GM18519 (cell line): ENCODE measurements around the gene NOTCH3.

Source experiments
- ATAC-seq: cut with Tn5 transposase; IDR thresholded peaks from one replicate; pipeline ENCODE4 v1.9.1; 2021; ENCODE audit warnings: mild to moderate bottlenecking, moderate library complexity; ENCODE audit not compliant: unreplicated experiment, low FRiP score

The NOTCH3 gene

GRCh38 chr19:15198951-15199660 lies 1.7 kb downstream of the NOTCH3 start:
- no peak for ATAC-seq

DNA sequence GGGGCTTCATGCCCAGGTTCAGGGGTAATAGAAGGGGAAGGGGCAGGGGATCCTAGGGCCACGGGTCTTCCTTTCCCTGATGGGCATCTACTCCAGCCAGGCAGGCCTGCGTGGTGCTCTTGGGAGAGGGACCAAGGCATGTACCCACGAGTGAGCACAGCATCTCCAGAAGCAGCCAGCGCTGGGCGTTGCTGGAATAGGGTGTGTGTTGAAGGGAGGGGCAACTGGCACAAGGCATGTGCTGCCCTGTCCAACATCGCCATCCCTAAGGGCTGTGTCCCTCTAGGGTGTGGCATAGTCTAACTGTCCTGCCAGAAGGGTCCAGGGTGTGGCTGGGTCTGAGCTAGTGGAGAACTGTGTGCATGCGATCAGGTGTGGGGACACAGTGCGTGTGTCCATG lies 2.9 kb downstream of the NOTCH3 start:
- no peak for ATAC-seq

DNA sequence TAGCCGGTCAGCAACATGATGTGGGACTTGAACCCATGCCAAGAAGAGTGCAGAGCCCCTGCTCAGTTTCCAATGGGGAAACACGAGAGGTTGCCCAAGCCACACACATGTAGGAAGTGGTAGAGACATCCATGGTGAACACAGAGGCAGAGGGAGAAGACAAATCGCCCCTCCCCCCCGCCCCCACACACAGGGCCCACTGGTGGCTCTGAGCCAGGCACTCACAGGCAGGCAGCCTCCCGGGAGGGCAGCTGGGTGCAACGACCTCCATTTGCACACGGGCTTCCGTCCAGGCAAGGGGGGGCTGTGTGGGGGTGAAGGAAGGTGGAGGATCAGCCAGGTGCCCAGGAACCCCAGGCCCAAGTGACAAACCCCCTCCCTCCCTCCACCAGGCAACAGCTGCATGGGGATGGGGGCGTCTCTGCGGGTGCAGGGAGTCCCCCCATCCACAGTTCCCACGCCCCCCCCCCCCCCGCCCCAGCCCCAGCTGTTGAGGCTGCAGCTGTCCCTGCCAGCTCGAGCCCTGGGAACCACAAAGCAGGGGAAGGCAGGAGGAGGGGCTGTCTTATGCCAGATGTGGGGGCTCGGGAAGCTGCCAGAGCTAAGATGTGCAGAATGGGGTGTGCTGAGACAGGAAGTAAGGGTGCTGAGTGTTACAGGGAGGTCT lies 3.4 kb downstream of the NOTCH3 start:
- no peak for ATAC-seq

DNA sequence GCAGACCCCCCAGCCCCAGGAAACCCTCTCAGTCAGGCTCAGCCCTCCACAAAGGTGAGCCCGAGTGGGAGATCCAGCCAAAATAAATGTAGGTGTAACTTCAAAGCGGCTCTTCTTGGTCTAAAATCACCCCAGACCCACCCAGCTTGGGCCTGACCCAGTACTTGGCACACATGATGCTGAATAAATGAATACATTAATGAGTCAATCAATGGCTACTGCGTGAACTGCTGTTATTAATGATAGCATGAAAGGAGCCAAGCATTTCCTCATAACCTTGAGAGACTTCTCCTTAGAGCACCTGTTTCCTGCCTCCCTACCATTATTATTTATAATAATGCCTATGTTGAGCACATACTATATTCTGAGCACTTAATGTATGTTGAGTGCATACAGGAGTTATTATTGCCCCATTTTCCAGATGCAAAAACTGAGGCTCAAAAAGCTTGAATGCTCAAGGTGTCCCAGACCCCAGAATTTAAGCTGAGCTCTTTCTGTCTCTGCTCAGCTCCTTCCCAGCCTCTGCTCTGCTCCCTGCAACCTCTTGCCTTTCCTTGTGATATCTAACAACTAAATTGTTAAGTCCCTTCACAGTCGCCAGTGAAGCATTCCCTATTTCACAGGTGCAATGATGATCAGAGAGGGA lies 4.3 kb downstream of the NOTCH3 start:
- no peak for ATAC-seq

- ATAC-seq = no peak
These were observed 5.1 kb downstream of the NOTCH3 start for GRCh38 chr19:15195371-15196334.

DNA sequence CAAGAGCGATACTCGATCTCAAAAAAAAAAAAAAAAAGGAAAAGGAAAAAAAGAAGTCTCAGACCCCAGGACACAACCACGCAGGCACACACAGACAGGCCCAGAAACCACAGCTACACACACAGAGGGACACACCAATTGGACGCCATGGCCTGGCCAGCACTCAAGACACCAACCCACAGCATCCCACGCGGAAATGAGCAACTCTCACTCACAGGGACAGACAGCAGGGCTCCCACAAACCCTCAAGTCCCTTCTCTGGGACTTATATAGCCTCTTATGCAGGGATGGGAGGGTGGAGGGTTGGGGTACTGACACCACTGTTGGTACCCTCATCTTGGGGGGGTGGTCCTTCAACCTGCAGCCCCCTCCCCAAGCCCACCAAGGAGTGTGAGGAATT lies 5.9 kb downstream of the NOTCH3 start:
- no peak for ATAC-seq

DNA sequence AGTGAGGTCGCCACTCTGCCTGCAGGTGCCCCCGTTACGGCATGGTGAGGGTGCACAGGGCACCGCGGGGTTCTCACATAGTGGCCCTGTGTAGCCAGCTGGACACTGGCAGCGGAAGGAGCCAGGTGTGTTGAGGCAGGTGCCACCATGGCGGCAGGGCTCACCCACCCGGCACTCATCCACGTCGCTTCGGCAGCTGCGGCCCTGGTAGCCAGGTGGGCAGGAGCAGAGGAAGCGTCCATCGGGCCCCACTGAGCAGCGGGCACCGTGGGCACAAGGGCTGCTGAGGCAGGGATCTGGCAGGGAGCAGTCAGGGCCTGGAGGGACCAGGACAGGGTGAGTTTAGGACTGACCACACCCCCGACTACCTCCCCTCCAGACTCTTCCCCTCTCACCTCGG lies 8.8 kb downstream of the NOTCH3 start:
- no peak for ATAC-seq

- ATAC-seq = no peak
These were observed 9.3 kb downstream of the NOTCH3 start for GRCh38 chr19:15191514-15191913.

GRCh38 chr19:15188851-15189250 lies 11.9 kb downstream of the NOTCH3 start:
- no peak for ATAC-seq

DNA sequence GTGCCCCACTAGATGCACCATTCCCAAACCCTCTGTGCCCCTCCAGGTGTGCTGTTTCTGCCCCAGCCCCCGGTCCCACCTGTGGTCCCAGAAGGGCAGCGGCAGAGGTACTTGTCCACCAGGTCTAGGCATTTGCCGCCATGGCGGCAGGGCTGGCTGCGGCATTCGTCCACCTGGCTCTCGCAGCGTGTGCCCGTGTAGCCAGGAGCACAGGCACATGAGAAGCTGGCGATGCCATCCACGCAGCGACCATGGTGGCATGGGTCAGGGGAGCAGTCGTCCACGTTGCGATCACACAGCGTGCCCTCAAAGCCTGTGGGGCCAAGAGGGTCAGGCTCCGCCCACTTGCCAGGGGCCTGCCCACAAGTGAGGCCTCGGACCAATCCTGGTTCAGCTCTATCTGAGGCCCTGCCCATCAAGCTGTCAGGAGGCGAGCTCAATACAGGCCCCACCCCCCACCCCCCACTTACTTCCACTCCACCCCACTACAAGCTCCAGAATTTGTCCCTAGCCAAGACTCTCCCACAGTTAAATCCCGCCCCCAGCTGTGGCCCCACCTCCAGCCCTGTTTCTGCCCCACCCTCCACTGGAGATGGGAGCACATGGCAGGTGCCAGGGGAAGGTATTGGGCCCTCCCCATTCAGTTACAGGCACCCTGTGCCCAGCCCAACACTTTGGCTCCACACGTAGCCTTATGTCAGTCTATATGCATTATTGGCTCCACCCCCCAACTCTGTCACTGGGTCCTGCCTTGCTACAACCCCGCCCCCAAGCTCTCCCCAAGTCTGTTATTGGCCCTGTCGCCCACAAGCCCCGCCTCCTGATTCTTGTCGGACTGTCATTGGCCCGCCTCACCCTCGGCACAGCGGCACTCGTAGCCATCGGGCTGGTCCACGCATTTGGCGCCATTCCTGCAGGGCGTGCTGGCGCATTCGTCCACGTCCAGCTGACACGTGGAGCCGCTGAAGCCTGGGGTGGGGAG lies 13.5 kb downstream of the NOTCH3 start:
- no peak for ATAC-seq

GRCh38 chr19:15185188-15185587 lies 15.6 kb downstream of the NOTCH3 start:
- ATAC-seq = no peak

DNA sequence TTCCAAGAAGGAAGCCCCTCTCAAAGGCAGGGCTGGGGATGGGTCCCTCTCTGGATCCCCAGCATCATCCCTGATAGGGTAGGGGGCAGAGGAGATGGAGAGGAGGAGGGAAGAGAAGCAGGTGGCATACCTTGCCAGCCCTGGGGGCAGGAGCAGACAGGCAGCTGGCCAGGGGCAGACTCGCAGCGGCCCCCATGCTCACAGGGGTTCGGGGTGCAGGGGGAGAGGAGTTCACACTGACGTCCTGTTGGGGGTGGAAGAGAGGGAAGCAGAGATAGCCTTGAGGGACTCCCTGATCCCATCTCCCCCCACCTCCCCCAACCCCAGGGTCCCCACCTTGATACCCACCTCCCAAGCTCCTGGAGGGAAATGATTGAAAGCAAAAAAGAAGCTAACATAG lies 16.0 kb downstream of the NOTCH3 start:
- ATAC-seq = no peak

DNA sequence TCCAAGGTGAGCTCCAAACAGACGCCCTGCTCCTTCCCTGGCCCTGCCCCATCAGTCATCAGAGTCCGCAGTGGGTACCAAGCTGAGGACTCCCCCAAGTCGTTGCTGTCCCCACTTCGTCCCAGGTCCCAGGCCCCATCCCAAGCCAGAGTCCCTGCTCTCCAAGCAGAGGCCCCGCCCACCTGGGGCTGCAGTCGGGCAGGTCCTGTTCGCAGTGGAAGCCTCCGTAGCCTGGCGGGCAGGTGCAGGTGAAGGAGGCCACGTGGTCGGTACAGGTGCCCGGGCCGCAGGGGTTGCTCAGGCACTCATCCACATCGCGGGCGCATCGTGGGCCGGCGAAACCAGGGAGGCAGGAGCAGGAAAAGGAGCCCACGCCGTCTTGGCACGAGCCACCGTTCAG lies 19.4 kb downstream of the NOTCH3 start:
- ATAC-seq = no peak

DNA sequence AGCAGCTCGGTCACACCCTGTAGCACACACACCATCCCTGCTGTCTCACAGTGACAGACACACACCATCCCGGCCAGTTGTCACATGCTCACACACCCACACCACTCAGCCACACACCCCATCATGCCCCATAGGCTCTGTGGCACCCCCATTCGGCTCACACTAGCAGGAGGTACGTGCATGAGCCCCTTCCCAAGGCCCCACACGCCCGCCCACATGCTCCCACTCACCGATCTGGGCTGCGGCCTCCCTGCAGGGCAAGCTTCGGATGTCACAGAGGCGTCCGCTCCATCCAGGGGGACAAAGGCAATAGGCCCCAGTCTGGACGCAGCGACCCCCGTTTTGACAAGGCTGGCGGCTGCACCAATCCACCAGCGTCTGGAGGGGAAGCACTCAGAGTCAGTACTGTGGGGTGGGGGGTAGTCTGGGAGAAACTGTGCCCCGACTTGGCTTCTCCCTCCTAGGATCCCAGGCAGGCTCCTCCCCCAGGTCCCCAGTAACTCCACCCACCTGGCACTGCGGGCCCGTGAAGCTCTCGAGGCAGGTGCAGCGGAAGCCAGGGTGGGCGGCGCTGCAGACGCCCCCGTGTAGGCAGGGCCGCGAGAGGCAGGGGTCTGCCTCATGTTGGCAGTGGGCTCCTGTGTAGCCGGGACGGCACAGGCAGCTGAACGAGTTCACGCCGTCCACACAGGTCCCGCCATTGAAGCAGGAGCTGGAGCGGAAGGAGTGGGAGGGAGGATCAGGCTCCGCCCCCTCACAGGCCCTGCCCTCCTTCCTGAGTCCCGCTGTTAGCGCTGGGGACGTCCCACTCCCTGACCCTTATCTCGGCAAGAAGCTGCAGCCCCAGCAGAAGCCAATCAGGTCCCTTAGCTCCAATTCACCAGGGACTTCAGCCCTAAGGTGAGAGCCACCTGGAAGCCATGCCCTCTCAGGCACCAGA lies 20.1 kb downstream of the NOTCH3 start:
- ATAC-seq = no peak

- no peak for ATAC-seq
These were observed 22.0 kb downstream of the NOTCH3 start for GRCh38 chr19:15178629-15179308.

GRCh38 chr19:15177269-15178116 lies 23.3 kb downstream of the NOTCH3 start:
- ATAC-seq = no peak

DNA sequence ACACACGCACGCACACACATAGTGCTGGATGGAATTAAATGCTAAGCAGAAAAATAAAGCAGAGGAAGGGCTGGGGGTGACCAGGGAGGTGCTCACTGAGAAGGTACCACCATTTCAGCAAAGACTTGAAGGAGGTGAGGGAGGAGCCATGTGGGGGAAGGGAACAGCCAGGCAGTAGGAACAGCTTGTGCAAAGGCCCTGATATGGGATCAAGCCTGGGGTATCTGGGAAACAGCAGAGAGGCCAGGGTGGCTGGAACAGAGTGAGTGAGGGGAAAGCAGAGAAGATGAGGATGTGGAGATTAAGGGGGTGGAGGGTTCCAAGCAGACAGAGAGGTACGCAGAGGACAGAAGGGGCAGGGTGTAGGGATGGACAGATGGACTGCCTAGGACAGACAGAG lies 25.2 kb downstream of the NOTCH3 start:
- no peak for ATAC-seq
